GM18861 (cell line): ENCODE results near the gene MLST8.
"Not testable (repeated sequence)": the region's sequence is repeated elsewhere in the genome, so short reads cannot be mapped to it uniquely, and the experiment has no call there.

Experiments
- ATAC-seq: cut with Tn5 transposase; IDR thresholded peaks from one replicate; pipeline ENCODE4 v1.9.1; 2021; ENCODE audit not compliant: unreplicated experiment

Gene MLST8

DNA sequence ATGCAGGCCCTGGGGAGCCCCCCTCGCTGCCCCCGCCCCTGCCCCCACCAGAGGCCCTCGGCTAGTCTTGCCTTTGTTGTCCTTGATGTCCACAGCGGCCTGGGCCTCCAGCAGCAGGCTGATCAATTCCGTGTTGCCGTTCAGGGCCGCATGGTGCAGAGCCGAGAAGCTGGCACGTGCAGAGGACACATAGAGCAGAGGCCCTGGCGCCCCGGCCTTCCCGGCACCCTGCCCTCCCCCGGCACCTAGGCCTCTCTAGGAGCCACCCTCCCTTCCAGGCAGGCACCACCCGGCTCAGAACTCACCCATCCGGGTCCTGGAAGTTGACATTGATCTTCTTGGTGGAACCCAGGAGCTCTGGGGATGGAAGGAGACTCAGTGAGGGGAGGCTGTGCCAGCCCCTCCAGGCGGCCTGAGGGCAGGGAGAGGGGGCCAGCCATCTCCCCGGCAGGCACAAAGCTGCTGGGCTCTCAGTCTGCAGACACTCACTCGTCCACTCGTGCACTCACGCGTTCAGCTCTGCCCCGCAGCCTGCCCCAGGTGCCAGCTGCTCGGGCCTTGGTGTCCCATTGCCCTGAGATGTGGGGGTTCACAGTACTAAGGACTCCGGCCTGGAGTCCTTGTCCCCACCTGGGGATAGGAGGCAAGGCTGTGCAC is 15.1 kb upstream of the MLST8 start:
- no peak for ATAC-seq

DNA sequence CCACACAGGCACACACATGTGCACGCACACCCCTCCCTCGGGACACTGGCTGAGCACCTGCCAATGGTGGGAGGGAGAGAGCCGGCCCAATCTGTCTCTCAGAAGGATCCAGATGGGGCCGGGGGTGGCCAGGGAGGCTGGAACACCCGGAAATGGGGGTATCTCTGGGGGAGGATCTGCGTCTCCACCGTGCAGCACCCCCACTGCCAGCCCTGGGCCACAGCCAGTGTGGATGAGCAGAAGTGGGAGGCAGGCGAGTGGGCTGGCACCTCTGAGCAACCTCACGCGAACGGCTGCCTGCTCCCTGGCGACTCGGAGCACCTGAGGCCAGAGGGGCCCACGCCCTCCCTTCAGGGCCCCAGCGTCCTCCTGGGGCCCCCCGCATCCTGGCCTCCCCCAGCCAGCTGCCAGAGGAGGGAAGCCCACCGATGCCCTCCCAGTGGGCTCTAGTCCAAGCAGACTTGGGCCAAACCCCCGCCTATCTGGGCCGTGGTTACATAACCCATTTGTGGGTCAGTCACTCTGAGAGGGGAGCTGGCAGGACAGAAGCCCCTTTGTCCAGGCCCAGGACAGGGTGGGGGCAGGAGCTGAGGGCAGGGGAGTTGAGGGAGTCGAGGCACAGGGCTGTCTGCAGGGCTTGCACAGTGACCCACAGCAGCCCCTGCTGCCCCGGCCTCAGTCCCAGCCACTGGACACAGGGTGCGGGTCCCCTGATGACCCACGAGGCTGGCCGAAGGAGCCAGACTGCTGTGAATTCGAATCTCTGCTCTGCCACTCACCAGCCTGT is 14.4 kb upstream of the MLST8 start:
- no peak for ATAC-seq

DNA sequence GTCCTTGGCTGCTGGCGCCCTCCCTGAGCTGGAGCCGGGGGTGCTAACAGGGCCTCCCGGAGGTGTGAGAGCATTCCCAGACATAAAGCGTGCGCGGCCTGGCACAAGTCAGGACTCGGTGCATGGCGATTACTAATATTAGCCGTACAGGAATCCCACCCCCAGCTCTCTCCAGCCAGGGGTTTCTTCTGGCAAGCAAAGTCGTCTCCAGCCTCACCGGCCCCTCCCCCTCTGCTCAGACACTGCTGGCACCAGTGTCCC is 13.9 kb upstream of the MLST8 start:
- ATAC-seq: no peak

DNA sequence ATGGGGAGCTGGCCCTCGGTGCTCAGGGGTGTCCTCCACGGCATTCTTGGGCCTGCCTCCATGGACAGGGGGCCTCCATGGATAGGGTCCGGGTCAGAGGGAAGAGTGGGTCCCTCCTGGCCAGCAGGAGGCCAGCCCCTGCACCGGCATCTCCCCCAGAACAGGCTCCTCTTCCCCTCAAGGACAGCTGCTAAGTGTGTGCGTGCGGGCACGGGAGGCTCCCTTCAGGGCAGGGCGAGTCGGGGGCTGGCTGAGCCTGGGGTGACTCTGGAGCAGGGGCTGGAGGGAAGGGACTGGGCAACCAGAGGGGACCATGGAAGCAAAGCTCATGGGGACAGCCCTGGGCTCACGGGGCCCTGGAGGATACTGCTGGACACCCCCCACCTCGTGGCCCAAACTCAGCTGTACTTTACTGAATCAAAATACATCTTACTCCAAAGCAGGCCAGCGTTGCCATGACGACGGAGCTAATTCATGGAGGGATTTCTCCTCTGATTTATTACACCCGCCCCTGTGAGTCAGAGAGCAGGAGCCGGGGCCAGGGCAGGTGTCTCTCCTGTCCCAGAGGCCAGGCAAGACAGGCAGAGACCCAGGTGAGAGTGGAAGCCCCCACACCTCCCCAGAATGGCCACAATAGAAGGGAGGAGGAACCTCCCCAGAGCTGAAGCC is 11.0 kb upstream of the MLST8 start:
- no peak for ATAC-seq

DNA sequence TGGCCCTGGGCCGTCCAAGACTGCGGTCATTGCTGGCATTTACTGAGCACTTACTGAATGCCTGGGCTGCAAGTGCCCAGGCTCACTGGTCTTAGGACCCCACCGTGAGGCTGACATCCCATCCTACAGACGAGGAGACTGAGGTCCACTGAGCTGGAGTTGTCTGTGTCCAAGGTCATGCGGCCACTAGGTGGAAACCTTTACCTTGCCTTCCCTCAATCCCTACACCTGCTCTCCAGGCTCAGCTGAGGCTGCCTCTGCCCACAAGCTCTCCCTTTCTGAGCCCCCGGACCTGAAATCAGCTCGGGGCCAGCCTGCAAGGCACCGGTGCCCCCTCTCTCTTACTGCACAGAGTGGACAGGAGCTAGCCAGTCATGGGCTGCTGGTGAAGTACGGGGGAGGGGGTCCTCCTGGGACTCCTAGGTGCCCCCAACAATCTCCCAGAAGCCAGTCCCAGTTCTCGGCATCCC is 10.4 kb upstream of the MLST8 start:
- no peak for ATAC-seq

DNA sequence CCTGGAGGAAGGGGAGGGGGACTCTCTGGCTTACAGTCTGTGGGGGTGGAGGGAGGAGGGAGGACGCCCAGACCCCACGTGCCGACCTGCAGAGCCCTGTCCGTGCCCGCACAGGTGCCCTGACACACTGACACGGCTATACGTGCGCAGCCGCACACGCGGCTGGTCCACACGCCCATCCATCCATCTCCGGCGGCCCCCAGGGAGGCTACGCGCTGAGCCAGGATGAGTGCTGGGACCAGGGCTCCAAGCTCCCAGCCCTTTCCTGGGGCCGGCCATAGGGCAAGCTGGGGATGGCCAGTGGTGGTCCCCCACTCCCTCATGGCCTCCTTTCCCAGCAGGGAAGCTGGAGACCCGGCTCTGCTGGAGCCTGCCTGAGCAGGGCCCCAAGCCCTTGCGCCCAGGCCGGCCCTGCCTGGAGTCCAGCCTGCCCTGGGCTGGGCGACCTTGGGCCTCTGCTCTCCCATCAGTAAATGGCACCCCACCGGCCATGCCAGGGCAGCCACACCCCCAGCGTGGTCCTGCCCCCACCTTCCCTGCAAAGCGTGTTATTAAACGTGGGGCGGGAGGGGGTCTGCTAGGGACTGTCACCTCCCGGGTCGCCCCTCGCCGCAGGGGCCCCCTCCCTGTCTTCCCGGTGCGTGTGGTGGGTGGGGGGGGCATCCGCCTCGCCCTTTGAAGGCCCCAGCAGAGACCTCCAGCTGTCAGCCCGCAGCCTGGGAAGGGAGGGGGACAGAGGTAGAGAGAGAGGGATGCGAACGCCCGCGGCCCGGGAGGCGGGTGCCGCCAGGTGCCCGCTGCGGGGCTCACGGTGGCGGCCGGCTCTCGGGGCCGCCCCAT is 9.7 kb upstream of the MLST8 start:
- no peak for ATAC-seq

DNA sequence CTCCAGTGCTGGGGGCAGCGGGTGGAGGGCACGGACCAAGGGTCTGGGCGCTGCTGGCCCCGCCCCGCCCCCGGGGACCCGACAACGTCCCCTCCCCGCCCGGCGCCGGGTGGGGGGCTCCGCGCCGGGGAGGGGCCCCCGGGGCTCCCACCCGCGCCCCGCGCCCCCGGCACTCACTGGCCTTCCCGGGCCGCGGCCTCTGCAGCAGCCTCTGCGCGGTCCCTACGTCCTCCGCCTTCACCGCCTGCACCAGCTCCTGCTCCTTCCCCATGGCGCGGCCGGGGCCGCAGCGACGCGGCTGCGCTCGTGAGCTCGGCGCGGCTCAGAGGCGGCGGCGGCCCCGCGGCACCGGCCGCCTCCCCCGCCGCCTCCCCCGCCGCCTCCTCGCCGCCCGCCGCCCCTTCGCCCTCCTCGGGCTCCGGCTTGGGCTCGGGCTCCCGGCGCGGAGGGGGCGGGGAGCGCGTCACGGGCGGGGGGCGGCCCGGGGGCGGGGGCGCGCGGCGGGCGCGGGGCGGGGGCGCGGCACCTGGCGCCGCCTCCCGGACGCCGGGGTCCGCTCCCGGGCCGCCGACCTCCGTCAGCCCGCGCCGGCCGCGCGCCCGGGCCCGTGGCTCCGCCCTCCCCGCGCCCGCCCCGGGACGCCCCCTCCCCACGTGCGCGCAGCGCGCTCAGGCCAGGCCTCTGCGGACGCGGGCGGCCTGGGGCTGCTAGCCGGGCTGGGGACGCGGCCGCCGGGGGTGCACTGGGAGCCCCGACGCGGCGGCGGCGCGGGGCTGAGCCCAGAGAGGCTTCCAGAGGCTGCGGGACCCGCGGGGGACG is 8.9 kb upstream of the MLST8 start, which contains the start of gene CASKIN1:
Gene CASKIN1, minus strand, starts transcription at position 444 of the 819 bp plus-strand sequence. Its CDS starts 173 bp downstream, at position 271.
- no peak for ATAC-seq

DNA sequence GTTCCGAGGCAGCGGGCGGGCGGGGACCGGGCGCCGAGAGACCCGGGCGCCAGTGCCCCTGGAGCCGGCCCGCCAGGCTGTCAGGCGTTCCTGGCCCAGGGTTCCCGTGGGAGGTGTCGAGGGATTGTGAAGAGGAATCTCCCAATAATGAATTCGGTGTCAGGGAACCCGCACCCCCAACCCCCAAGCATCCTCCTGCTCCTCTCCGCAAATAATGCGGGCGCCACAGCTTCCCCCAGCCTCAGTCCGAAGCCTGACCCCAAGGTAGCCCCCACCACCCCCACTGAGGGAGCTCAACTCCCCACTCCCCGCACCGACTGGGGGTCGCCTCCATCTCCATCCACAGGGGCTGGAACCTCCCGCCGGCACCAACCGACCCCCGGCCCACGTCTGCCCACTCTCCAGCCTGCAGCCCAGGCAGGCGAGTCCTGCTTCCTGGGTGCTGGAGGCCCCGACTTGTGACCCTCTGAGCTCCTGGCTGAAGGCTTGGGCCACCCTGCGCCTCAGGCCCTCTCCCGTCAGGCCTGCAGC is 8.2 kb upstream of the MLST8 start:
- ATAC-seq: no peak

DNA sequence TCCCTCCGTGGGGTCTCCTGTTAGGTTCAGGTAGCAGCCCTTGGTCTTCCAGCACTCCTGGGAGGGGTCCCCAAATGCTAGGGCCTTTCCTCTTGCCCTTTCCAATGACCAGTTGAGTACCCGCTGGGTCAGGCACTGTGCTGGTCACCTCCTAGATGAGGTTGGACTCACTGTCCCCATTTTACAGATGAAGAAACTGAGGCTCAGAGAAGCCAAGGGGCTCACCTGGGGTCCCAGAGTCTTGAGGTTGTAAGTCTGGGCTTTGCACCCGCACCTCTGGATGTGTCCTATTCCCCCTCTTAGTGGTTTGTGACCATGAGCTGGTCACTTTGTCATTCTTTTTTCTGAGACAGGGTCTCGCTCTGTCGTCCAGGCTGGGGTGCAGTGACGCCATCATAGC is 7.5 kb upstream of the MLST8 start:
- no peak for ATAC-seq

DNA sequence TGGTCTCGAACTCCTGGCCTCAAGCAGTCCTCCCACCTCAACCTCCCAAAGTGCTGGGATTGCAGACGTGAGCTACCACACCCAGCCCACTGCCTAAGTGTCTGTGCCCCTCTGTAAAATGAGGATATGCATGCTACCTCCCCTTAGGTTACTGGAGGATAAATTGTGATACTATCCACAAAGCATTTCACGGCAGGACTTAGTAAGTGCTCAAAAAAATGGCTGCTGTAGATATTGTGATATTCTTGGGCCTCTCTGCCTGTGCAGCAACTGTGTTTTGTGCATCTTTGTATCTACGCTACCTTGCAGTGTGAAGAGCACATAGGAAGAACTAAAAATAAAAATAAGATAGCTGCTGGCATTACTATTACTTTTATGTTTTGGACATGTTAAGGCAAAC is 7.0 kb upstream of the MLST8 start:
- no peak for ATAC-seq

DNA sequence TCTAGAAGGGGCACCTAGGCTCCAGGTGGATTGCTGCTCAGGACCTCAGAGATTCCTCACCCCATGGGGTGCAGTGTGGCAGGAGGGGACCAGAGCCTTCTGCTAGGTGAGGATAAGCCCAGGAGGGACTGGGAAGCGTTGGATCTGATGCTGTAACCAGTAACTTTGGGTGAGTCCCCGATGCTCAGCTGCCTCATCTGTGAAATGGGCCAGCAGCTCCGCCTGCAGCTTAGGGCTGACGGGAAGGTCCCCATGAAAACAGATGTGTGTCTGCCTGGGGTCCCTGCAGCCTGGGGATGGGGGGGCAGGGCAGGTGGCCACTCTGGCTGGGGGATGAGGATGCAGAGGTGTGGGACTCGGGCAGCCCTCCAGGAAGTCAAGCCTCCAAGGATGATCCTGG is 6.2 kb upstream of the MLST8 start:
- no peak for ATAC-seq

DNA sequence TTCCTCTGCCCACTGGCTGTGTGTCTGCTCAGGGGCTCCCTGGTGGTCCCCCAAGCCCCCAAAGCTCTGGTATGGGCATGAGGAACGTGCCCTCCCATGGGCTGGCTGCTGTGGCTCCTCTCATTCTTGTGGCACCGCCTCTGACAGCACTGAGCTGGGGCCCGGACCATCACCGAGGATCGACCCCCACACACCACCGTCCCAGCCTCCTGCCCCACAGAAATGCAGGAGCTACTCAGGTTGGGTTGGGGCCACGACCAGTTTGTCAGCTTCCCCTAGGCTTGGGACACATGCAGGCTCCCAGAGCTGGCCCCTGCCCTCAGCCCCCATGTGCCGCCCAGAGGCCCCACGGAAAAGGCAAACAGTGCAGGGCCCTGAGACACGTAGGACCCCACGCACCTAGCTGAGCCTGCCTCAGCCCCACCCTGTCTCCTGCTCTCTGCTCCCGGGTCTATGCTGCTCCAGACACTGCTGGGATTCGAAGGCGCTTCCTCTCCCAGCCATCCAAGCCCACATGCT is 5.6 kb upstream of the MLST8 start:
- ATAC-seq: no peak

DNA sequence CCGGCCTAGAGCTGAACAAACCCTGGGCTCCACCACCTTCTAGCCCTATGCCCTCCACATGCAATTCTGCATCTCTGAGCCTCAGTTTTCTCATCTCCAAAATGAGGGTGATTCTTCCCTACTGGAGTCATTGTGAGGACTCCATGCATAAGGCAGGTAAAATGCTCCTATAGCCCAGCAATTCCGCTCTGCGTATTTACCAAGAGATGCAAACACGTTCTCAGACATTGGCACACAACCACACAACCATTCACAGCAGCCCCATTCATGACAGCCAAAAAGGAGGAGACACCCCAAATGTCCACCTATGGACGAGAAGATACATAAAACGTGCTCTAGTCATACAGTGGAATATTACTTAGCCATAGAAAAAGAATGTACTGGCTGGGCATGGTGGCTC is 4.9 kb upstream of the MLST8 start:
- ATAC-seq: no peak

DNA sequence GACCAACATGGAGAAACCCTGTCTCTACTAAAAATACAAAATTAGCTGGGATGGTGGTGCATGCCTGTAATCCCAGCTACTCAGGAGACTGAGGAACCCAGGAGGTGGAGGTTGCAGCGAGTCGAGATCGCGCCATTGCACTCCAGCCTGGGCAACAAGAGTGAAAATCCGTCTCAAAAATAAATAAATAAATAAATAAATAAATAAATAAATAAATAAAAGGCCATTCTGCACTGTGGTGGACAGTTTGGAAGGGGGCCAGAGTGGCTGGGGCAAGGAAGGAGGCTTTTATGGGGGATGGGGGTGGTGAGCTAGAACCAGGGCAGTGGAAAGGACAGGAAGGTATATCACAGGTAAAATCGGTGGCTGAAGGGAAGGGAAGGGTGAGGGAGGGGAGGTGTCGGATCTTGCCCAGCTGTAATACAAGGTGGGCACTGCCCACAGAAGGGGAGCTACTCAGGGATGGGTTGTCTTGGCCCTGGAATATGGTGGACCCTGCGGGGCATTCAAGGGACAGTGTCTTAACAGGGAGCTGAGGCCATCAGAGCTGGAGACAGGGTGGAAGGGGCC is 2.0 kb upstream of the MLST8 start:
- not testable (repeated sequence) for ATAC-seq

DNA sequence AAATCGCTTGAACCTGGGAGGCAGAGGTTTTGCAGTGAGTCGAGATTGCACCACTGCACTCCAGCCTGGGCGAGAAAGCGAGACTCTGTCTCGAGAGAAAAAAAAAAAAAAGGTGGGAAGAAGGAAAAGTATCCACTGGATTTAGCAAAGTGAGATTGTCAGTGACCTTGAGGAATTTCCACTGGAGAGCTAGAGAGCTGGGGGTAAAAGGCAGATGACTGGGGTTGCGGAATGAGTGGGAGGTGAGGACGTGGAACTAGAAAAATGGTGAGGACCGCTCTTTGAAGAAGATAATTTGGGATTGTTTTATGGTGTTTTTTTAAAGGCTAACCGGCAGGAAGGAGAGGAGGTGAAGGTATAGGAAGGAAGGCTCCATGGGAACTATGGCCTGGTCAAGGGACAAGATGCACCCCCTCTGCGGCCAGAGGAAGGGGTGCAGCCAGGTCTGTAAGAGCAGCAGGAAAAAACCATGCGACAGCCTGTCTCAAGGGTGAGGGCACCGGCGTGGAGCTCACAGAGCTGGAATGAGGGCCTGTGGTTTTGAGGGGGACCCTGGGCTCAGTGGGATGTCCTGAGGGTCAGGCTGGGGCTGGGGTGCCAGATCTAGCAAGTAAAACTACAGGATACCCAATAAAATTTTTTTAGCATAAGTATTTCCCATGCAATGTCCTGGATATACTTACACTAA is 694 bp upstream of the MLST8 start:
- no peak for ATAC-seq

DNA sequence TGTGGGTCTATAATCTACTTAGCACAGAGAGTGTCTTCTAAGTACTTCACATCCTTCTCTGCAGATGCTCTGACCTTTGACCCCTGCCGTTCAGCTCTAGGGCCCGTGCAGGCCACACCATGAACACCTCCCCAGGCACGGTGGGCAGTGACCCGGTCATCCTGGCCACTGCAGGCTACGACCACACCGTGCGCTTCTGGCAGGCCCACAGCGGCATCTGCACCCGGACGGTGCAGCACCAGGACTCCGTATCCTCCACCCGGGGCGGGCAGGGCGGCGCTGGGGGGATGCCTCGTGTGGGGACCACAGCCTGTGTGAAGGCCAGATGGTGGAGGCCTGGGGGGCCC is 686 bp downstream of the MLST8 start:
- ATAC-seq: peak; percentile 10

DNA sequence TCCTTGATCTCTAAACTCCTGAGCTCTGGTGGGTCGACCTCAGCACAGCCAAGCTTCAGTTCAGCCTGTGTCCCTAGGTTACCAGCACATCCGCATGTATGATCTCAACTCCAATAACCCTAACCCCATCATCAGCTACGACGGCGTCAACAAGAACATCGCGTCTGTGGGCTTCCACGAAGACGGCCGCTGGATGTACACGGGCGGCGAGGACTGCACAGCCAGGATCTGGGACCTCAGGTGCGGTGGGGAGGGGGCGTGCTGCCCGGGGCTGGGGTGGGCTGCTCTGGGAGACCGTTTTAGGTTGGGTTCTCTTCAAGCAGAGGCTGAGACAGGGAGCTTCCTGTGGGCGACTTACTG is 1.1 kb downstream of the MLST8 start:
- ATAC-seq: no peak

DNA sequence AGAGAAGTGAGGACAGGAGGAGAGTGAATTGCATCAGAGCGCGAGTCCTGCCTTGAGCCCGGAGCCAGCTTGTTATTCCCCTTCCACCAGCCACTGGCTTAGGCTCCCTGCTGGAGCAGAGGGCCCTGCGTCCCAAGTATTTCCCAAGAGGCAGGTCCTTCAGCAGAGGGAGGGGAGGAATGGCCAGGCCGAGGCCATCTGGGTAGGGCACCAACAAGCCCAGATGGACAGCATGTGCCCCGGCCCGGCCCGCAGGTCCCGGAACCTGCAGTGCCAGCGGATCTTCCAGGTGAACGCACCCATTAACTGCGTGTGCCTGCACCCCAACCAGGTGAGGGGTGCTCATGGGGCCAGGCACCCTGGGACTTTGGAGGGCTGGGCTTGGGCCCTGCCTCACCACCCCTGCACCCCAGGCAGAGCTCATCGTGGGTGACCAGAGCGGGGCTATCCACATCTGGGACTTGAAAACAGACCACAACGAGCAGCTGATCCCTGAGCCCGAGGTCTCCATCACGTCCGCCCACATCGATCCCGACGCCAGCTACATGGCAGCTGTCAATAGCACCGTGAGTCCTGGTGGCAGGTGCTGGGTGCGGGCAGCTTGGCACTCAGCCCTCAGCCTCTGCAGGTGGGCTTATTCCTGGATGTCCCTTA is 1.7 kb downstream of the MLST8 start:
- no peak for ATAC-seq

DNA sequence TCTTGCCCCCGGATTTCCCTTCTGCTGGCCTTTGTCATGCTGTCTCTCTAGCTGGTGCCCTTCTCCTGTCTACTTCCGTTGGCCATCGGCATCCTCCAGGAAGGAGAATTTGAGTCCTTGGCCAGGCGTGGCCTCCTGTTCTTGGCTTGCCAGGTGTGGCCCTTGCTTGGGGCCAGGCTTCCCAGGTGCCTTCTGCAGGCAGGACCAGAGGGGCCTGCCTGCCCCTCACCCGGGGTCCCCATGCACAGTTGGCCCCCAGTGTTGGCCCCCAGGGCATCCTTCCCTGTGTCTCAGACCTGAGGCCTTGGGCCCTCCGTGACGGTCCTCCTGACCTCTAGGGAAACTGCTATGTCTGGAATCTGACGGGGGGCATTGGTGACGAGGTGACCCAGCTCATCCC is 2.6 kb downstream of the MLST8 start:
- ATAC-seq: no peak
